H1 (cell line): ENCODE results near the gene SIPA1L3. TPM values are rescaled to one million over a fixed set of nuclear protein-coding genes. Genes with fewer than 3 reads are reported as not detected.

Source experiments
- CTCF ChIA-PET: fragments of 300-600 bp; sonication (Branson Sonifier 250); formaldehyde crosslinking; loops from one replicate; lab custom pipeline; 2021; ENCODE audit not compliant: partially characterized antibody; lab: Charles Lee
- POLR2A ChIA-PET: fragments of 300-600 bp; sonication (Branson Sonifier 250); formaldehyde crosslinking; loops from one replicate; lab custom pipeline; 2021; ENCODE audit warnings: inconsistent platforms; ENCODE audit not compliant: partially characterized antibody; lab: Charles Lee
- DNase-seq, 2 experiments: peaks; one replicate each; pipeline versions ENCODE4 v3.0.0 to v3.0.0-alpha.2; 2010 to 2022; ENCODE audit warnings: low spot score in 2 of 2, low read depth in 1 of 2, mixed read lengths in 1 of 2
- FAIRE-seq: peaks from 2 replicates; lab custom pipeline; 2011; peaks lifted over from hg19 to GRCh38; lab: Jason Lieb, UNC
- H2AFZ ChIP-seq: 2 replicates; pipeline ENCODE4 v1.8.1; 2012; ENCODE audit warnings: low read length, inconsistent platforms
- H2AK5ac ChIP-seq: 2 replicates; pipeline ENCODE4 v1.6.1; 2013; ENCODE audit warnings: low read depth, low read length
- H2BK120ac ChIP-seq: replicated peaks from 2 replicates; pipeline ENCODE3; 2013; ENCODE audit warnings: low read depth, low read length, inconsistent platforms
- H2BK12ac ChIP-seq: 2 replicates; pipeline ENCODE4 v1.6.1; 2013; ENCODE audit warnings: low read depth, low read length
- H2BK15ac ChIP-seq: 2 replicates; pipeline ENCODE4 v1.6.1; 2013; ENCODE audit warnings: low read length
- H2BK20ac ChIP-seq: 2 replicates; pipeline ENCODE4 v1.6.1; 2013; ENCODE audit warnings: low read length
- H2BK5ac ChIP-seq: 2 replicates; pipeline ENCODE4 v1.6.1; 2013; ENCODE audit warnings: low read depth, low read length
- H3K14ac ChIP-seq: 2 replicates; pipeline ENCODE4 v1.6.1; 2013; ENCODE audit warnings: inconsistent platforms; ENCODE audit not compliant: insufficient read length
- H3K18ac ChIP-seq: 2 replicates; pipeline ENCODE4 v1.6.1; 2013; ENCODE audit warnings: low read length; ENCODE audit errors: extremely low read depth
- H3K23ac ChIP-seq: 2 replicates; pipeline ENCODE4 v1.6.1; 2013; ENCODE audit warnings: inconsistent platforms; ENCODE audit not compliant: insufficient read length
- H3K23me2 ChIP-seq: 2 replicates; pipeline ENCODE4 v1.6.1; 2013; ENCODE audit warnings: low read depth, low read length
- H3K27ac ChIP-seq: 2 replicates; pipeline ENCODE4 v1.6.1; 2011; ENCODE audit warnings: low read depth, low read length, inconsistent platforms
- H3K27me3 ChIP-seq, 4 experiments: replicated peaks in 1 of 4; 1 replicate in 1 of 4; 2 replicates in 3 of 4; pipeline versions ENCODE4 v1.6.1 to v1.8.1; 2011 to 2013; ENCODE audit warnings: low read length in 3 of 4, mild to moderate bottlenecking in 3 of 4, inconsistent platforms in 2 of 4, mixed read lengths in 2 of 4, moderate library complexity in 1 of 4; ENCODE audit not compliant: control insufficient read depth in 3 of 4, insufficient read depth in 3 of 4; ENCODE audit errors: extremely low read depth in 1 of 4
- H3K36me3 ChIP-seq, 4 experiments: 2 replicates each; pipeline versions ENCODE4 v1.6.1 to v1.8.1; 2011 to 2013; ENCODE audit warnings: mild to moderate bottlenecking in 4 of 4, low read length in 3 of 4, moderate library complexity in 2 of 4, control low read depth in 1 of 4, inconsistent platforms in 1 of 4; ENCODE audit not compliant: insufficient read depth in 4 of 4, control insufficient read depth in 2 of 4
- H3K4ac ChIP-seq: replicated peaks from 2 replicates; pipeline ENCODE3; 2013; ENCODE audit warnings: low read length, low read depth, mixed read lengths, inconsistent platforms; ENCODE audit not compliant: insufficient read length
- H3K4me1 ChIP-seq, 4 experiments: replicated peaks in 1 of 4; 1 replicate in 1 of 4; 2 replicates in 3 of 4; pipeline versions ENCODE4 v1.6.1 to v1.8.1; 2011 to 2013; ENCODE audit warnings: low read length in 3 of 4, inconsistent platforms in 2 of 4, mixed read lengths in 1 of 4; ENCODE audit not compliant: insufficient read depth in 4 of 4, control insufficient read depth in 3 of 4
- H3K4me2 ChIP-seq, 2 experiments: 2 replicates each; pipeline versions ENCODE4 v1.6.1 to v1.8.1; 2011 to 2013; ENCODE audit warnings: low read depth in 2 of 2, low read length in 2 of 2, control low read depth in 1 of 2, inconsistent platforms in 1 of 2, mild to moderate bottlenecking in 1 of 2; ENCODE audit not compliant: insufficient read depth in 1 of 2
- H3K4me3 ChIP-seq, 4 experiments: fragments of 200-600, 300-600 bp in 1 of 4; sonication (generic), shearing (Covaris generic), sonication (Bioruptor Twin) in 1 of 4; 2 replicates each; pipeline versions ENCODE4 v1.5.1 to v1.8.1; 2011 to 2016; ENCODE audit warnings: low read length in 4 of 4, low read depth in 3 of 4, control low read depth in 2 of 4, inconsistent platforms in 2 of 4, mild to moderate bottlenecking in 2 of 4, mixed read lengths in 1 of 4, moderate library complexity in 1 of 4; ENCODE audit not compliant: insufficient read depth in 2 of 4; ENCODE audit errors: extremely low read depth in 1 of 4
- H3K56ac ChIP-seq: replicated peaks from 2 replicates; pipeline ENCODE3; 2013; ENCODE audit warnings: low read depth, mild to moderate bottlenecking, mixed read lengths, low read length, inconsistent platforms; ENCODE audit not compliant: insufficient read length
- H3K79me1 ChIP-seq: 2 replicates; pipeline ENCODE4 v1.6.1; 2013; ENCODE audit warnings: low read depth, low read length, control low read depth
- H3K79me2 ChIP-seq, 2 experiments: 2 replicates each; pipeline versions ENCODE4 v1.6.1 to v1.8.1; 2012 to 2013; ENCODE audit warnings: low read length in 2 of 2, mild to moderate bottlenecking in 2 of 2, inconsistent platforms in 1 of 2; ENCODE audit not compliant: insufficient read depth in 2 of 2, control insufficient read depth in 1 of 2
- H3K9ac ChIP-seq, 4 experiments: replicated peaks in 1 of 4; 1 replicate in 1 of 4; 2 replicates in 3 of 4; pipeline versions ENCODE4 v1.6.1 to v1.8.1; 2011 to 2013; ENCODE audit warnings: low read depth in 3 of 4, low read length in 3 of 4, control low read depth in 2 of 4, mild to moderate bottlenecking in 2 of 4, moderate library complexity in 2 of 4, inconsistent platforms in 1 of 4; ENCODE audit errors: extremely low read depth in 1 of 4
- H3K9me3 ChIP-seq, 2 experiments: 2 replicates each; pipeline versions ENCODE4 v1.6.1 to v1.8.1; 2012 to 2013; ENCODE audit warnings: mild to moderate bottlenecking in 2 of 2, moderate library complexity in 2 of 2, control low read depth in 1 of 2, inconsistent platforms in 1 of 2, low read depth in 1 of 2, low read length in 1 of 2, mixed read lengths in 1 of 2; ENCODE audit not compliant: insufficient read depth in 2 of 2
- H4K20me1 ChIP-seq, 2 experiments: replicated peaks in 1 of 2; 2 replicates each; pipeline versions ENCODE3 to v1.8.1; 2011 to 2013; ENCODE audit warnings: inconsistent platforms in 2 of 2, low read length in 2 of 2, mild to moderate bottlenecking in 1 of 2; ENCODE audit not compliant: insufficient read depth in 2 of 2, control insufficient read depth in 1 of 2
- H4K5ac ChIP-seq: 2 replicates; pipeline ENCODE4 v1.6.1; 2013; ENCODE audit warnings: low read length, low read depth, mixed read lengths, inconsistent platforms; ENCODE audit not compliant: insufficient read length
- H4K8ac ChIP-seq: 2 replicates; pipeline ENCODE4 v1.8.0; 2013; ENCODE audit warnings: mild to moderate bottlenecking, moderate library complexity, low read length, inconsistent platforms; ENCODE audit not compliant: insufficient read depth; ENCODE audit errors: extremely low read depth
- H4K91ac ChIP-seq: replicated peaks from 2 replicates; pipeline ENCODE3; 2013; ENCODE audit warnings: low read length, mixed read lengths, inconsistent platforms; ENCODE audit not compliant: insufficient read length
- EP300 ChIP-seq, 2 experiments: IDR thresholded peaks; 1 replicate in 1 of 2; 2 replicates in 1 of 2; pipeline ENCODE4 v1.6.1; 2011 to 2012; ENCODE audit warnings: low read depth in 2 of 2, low read length in 2 of 2, mild to moderate bottlenecking in 2 of 2, borderline replicate concordance in 1 of 2, inconsistent platforms in 1 of 2, moderate library complexity in 1 of 2
- HDAC6 ChIP-seq: IDR thresholded peaks from one replicate; pipeline ENCODE4 v1.7.1; 2012; ENCODE audit warnings: low read depth, mild to moderate bottlenecking, inconsistent platforms, low read length, moderate library complexity
- JUND ChIP-seq: IDR thresholded peaks from 2 replicates; pipeline ENCODE4 v1.6.1; 2011; ENCODE audit warnings: mild to moderate bottlenecking, improper control_type of control experiment, low read length
- POLR2A ChIP-seq, 2 experiments: IDR thresholded peaks; 1 replicate in 1 of 2; 2 replicates in 1 of 2; pipeline ENCODE4 v1.6.1; 2011; ENCODE audit warnings: low read depth in 2 of 2, low read length in 2 of 2, mild to moderate bottlenecking in 2 of 2; ENCODE audit errors: control extremely low read depth in 1 of 2
- RFX5 ChIP-seq: IDR thresholded peaks from 2 replicates; pipeline ENCODE4 v1.6.1; 2011; ENCODE audit warnings: low read depth, low read length, improper control_type of control experiment, borderline replicate concordance
- SP1 ChIP-seq: IDR thresholded peaks from 2 replicates; pipeline ENCODE4 v1.6.1; 2011; ENCODE audit warnings: low read depth, low read length
- SRF ChIP-seq: IDR thresholded peaks from 2 replicates; pipeline ENCODE4 v1.6.1; 2011; ENCODE audit warnings: mild to moderate bottlenecking, low read depth, low read length, moderate library complexity
- WGBS, 2 experiments: shearing (Covaris generic) in 1 of 2; methylation state at CpG; one replicate each; pipeline versions ENCODE4 v1.1.6 to v1.1.7; 2013 to 2015; ENCODE audit warnings: low lambda C conversion rate in 2 of 2, mixed read lengths in 2 of 2, inconsistent platforms in 1 of 2, low coverage in 1 of 2, missing lambda C conversion rate in 1 of 2; ENCODE audit not compliant: insufficient replicate concordance in 2 of 2, insufficient coverage in 1 of 2, insufficient read length in 1 of 2; ENCODE audit errors: extremely low coverage in 1 of 2, missing lambda C conversion rate in 1 of 2; 5-methylcytosine and 5-hydroxymethylcytosine counted together
- polyA plus RNA-seq, 7 experiments: library from polyadenylated mRNA; depleted of rRNA in 3 of 7; stranded (reverse) in 5 of 7; unstranded in 2 of 7; fragments of >200 nt in 5 of 7; fragments of 200-250 nt in 2 of 7; gene quantifications; 1 replicate in 5 of 7; 2 replicates in 1 of 7; 4 replicates in 1 of 7; pipeline versions ENCODE4 v1.2.1 to v1.2.3, GENCODE V29; 2011 to 2013; ENCODE audit warnings: missing spikeins in 2 of 7, mixed read lengths in 2 of 7
- total RNA-seq: library from RNA; stranded (reverse); fragmentation: NEBNext Ultra II Directional; extraction: Animal tissue kit (Norgen Biotek cat#: 25700); gene quantifications from 2 replicates; pipeline ENCODE4 v1.2.1, GENCODE V29; 2021
- TF ChIP-seq, protein P1 (sequence below): IDR thresholded peaks from 2 replicates; pipeline ENCODE4 v1.6.1; 2011; ENCODE audit warnings: low read length, improper control_type of control experiment
- TF ChIP-seq, protein P2 (sequence below): IDR thresholded peaks from 2 replicates; pipeline ENCODE4 v1.6.1; 2012; ENCODE audit warnings: inconsistent platforms

Gene SIPA1L3
- total and polyA plus RNA-seq, 2 of the 8 experiments (the other 6 are each of a cell fraction or from before 2014, with no cell fraction given): 15.0 to 54.9 TPM

DNA sequence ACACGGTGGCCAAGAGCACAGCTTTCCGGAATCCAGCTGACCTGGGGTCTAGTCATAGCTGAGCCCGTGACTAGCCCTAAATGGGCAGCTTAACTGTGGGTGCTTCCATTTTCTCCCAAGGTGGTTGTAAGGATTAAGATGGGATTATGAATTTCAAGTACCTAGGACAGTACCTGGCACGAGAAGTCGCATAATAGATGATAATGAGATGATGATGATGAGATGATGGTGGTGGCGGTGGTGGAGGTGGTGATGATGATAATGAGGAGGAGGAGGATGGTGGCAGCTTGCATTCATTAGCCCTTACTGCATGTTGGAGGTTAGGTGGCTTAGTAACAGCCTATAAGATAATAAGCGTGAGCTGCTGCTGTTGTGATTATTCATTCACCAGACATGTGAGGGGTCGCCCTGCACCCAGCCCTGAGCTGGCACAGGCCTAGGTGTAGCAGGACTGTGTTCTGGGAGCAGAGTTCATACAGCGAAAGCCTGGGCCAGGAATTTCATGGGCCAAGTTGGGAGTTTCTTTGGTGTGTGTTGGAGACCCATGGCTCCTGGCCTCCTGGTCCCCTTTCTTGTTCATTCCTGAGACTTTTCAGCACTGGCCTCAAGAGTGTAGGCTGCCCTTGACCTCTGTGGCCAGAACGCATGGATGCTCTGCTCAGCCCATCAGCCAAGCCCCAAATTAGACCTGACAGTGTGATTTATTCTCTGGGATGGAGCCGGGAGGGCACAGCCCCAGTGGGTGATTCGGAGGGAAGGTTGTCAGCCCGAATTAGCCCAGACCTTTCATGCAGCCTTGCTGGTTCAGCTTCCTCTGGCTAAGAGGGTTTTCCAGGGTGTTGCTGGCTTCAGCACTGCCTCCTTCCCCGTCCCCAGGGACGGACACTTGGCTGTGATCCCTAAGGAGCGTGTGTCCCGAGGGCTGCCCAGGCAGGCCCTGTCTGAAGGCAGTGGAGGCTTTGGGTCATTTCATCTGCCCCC, 128.8 kb downstream of the SIPA1L3 start:
- Histone ChIP-seq H4K8ac (0 out of 2 replicates have a peak overlapping the region, but pooled peaks have one; percentile 30), H3K79me1 (peaks cover 9% of the 10 kb centered on the region), H3K18ac (no peak overlapping the region), H3K27ac (peak overlapping the region; percentile 23; the same call in 1 of the 2 replicates), H3K14ac (no peak overlapping the region), H3K4me1 (peaks cover 7 to 19% (median 14%) of the 10 kb centered on the region in 4 experiments), H4K5ac (no peak overlapping the region), H3K56ac (no peak overlapping the region), H2AK5ac (no peak overlapping the region; the same call in none of the 2 replicates), H3K23ac (no peak overlapping the region), H4K20me1 (peaks cover 2 to 11% of the 10 kb centered on the region in 2 experiments), H2BK12ac (peak overlapping the region; percentile 75; the same call in 1 of the 2 replicates), H3K9me3 (0 out of 4 replicates have a peak, but pooled peaks cover 0 to 2% of the 10 kb centered on the region in 2 experiments), H2AFZ (no peak overlapping the region), H4K91ac (peak overlapping the region; percentile 54), H3K36me3 (peaks cover 0 to 1% (median 0%) of the 10 kb centered on the region in 4 experiments; a peak in 3 of 8 replicates), H2BK120ac (no peak overlapping the region), H3K23me2 (no peaks in the 10 kb centered on the region; the same call in 1 of the 2 replicates), H2BK20ac (no peak overlapping the region), H3K9ac (no peak overlapping the region), H3K79me2 (peaks cover 0 to 10% of the 10 kb centered on the region in 2 experiments; a peak in 1 of 4 replicates), H2BK15ac (peak overlapping the region; percentile 46), H3K4me2 (no peak overlapping the region), H3K4ac (peak overlapping the region; percentile 66), H3K4me3 (no peak overlapping the region), H2BK5ac (peak overlapping the region; percentile 54), H3K27me3 (no peaks in the 10 kb centered on the region)
- no peak for FAIRE-seq
- WGBS, 2 experiments: 90% methylated on average over 17 of the region's 17 CpGs; no CpG with 5 or more reads in 1 of the 2 experiments
- ChIA-PET CTCF (interaction anchor here (0.8 to 3.3 kb wide), 5 partner anchors 10 to 59 kb away, joined by 3 to 14 read pairs (median 3); no protein-coding TSS in a partner anchor), POLR2A (interaction anchor here (1.3 to 5.0 kb wide), 4 partner anchors 9 to 129 kb away, joined by 3 to 26 read pairs (median 4); partner anchors contain the start of genes SIPA1L3 and WDR87)
- no peak for DNase-seq
- TF ChIP-seq HDAC6: no peak
- TF ChIP-seq SRF: no peak
- TF ChIP-seq, protein P1, sequence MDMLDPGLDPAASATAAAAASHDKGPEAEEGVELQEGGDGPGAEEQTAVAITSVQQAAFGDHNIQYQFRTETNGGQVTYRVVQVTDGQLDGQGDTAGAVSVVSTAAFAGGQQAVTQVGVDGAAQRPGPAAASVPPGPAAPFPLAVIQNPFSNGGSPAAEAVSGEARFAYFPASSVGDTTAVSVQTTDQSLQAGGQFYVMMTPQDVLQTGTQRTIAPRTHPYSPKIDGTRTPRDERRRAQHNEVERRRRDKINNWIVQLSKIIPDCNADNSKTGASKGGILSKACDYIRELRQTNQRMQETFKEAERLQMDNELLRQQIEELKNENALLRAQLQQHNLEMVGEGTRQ: no peak
- TF ChIP-seq, protein P2, sequence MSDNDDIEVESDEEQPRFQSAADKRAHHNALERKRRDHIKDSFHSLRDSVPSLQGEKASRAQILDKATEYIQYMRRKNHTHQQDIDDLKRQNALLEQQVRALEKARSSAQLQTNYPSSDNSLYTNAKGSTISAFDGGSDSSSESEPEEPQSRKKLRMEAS: no peak
- TF ChIP-seq SP1: no peak
- no peak for TF ChIP-seq EP300 (IDR thresholded peaks at IDR 0.05; ENCODE audit: borderline replicate concordance in 1 of 2, low read depth in 2 of 2, low read length in 2 of 2)
- no peak for TF ChIP-seq POLR2A (IDR thresholded peaks at IDR 0.05; ENCODE audit: control extremely low read depth in 1 of 2, low read depth in 2 of 2, low read length in 2 of 2)
- no peak for TF ChIP-seq JUND
- TF ChIP-seq RFX5: no peak
